PC-3 (cell line): ENCODE measurements around the gene NAA60.

Source experiments
- CTCF ChIP-seq: fragments of 300-600 bp; sonication (generic); conservative IDR thresholded peaks from 2 replicates; pipeline ENCODE4 v1.5.1; 2017; ENCODE audit warnings: antibody characterized with exemption, low read depth, mild to moderate bottlenecking, low read length
- EZH2 ChIP-seq: fragments of 300-600 bp; sonication (generic); IDR thresholded peaks from one replicate; pipeline ENCODE4 v1.6.1; 2017; ENCODE audit warnings: antibody characterized with exemption, mild to moderate bottlenecking, low read length; ENCODE audit not compliant: unreplicated experiment
- EZH2phosphoT487 ChIP-seq: fragments of 300-600 bp; sonication (generic); IDR thresholded peaks from 2 replicates; pipeline ENCODE4 v1.6.1; 2018; ENCODE audit warnings: mild to moderate bottlenecking, antibody characterized with exemption, low read length, borderline replicate concordance

- TF ChIP-seq CTCF (no peak), EZH2 (no peak), EZH2phosphoT487 (no peak)
Measured at GRCh38 chr16:3498988-3499387, 55.5 kb downstream of the NAA60 start.
